Adipocyte (in vitro differentiated cells): ENCODE measurements around the gene ROBO1.
A peak's percentile ranks its signal among the peaks of the same experiment; 100 is the strongest.
"Not testable (repeated sequence)": the region's sequence is repeated elsewhere in the genome, so short reads cannot be mapped to it uniquely, and the experiment has no call there.

ENCODE experiments used
- DNase-seq: peaks from one replicate; pipeline ENCODE4 v3.0.0-alpha.2; 2015; ENCODE audit warnings: low read depth
- H3K27me3 ChIP-seq: replicated peaks from 2 replicates; pipeline ENCODE4 v1.7.0; 2013; ENCODE audit warnings: mild to moderate bottlenecking, low read length, moderate library complexity; ENCODE audit not compliant: control insufficient read depth, insufficient read depth
- H3K36me3 ChIP-seq: 2 replicates; pipeline ENCODE4 v1.7.0; 2013; ENCODE audit warnings: low read length, mild to moderate bottlenecking, moderate library complexity; ENCODE audit not compliant: control insufficient read depth, insufficient read depth, severe bottlenecking
- H3K4me1 ChIP-seq: 2 replicates; pipeline ENCODE4 v1.7.0; 2013; ENCODE audit warnings: mild to moderate bottlenecking, low read length, moderate library complexity; ENCODE audit not compliant: control insufficient read depth, insufficient read depth
- H3K4me3 ChIP-seq: 2 replicates; pipeline ENCODE4 v1.7.0; 2013; ENCODE audit warnings: mild to moderate bottlenecking, low read length, moderate library complexity
- H3K9ac ChIP-seq: 2 replicates; pipeline ENCODE4 v1.7.0; 2013; ENCODE audit warnings: mild to moderate bottlenecking, low read length, moderate library complexity
- H3K9me3 ChIP-seq: 2 replicates; pipeline ENCODE4 v1.7.0; 2013; ENCODE audit warnings: mild to moderate bottlenecking, low read length, moderate library complexity; ENCODE audit not compliant: control insufficient read depth

Gene ROBO1

GRCh38 chr3:79187426-79187825 lies 580.4 kb downstream of the ROBO1 start:
- H3K4me3 ChIP-seq, result no peak overlapping the region
- no peaks in the 10 kb centered on the region for H3K9me3 ChIP-seq
- H3K27me3 ChIP-seq, result no peaks in the 10 kb centered on the region
- H3K9ac ChIP-seq, result no peak overlapping the region
- no peaks in the 10 kb centered on the region for H3K4me1 ChIP-seq
- no peaks in the 10 kb centered on the region for H3K36me3 ChIP-seq
- DNase-seq, result no peak

GRCh38 chr3:79184251-79184650 lies 583.5 kb downstream of the ROBO1 start:
- H3K4me3 ChIP-seq, result no peak overlapping the region

GRCh38 chr3:79183496-79183895 lies 584.3 kb downstream of the ROBO1 start:
- Histone ChIP-seq H3K9me3 (no peaks in the 10 kb centered on the region), H3K4me3 (no peak overlapping the region), H3K27me3 (no peaks in the 10 kb centered on the region), H3K4me1 (no peaks in the 10 kb centered on the region), H3K36me3 (no peaks in the 10 kb centered on the region), H3K9ac (no peak overlapping the region)
- DNase-seq, result no peak

More at GRCh38 chr3:79184251-79184650, 583.5 kb downstream of the ROBO1 start:
- H3K9ac ChIP-seq, result no peak overlapping the region
- no peaks in the 10 kb centered on the region for H3K9me3 ChIP-seq
- no peaks in the 10 kb centered on the region for H3K36me3 ChIP-seq
- no peaks in the 10 kb centered on the region for H3K27me3 ChIP-seq
- H3K4me1 ChIP-seq, result no peaks in the 10 kb centered on the region
- DNase-seq, result no peak

- no peak for DNase-seq
- peaks cover 7% of the 10 kb centered on the region for H3K4me1 ChIP-seq
- no peaks in the 10 kb centered on the region for H3K27me3 ChIP-seq
- H3K9ac ChIP-seq, result no peak overlapping the region
- H3K9me3 ChIP-seq, result no peaks in the 10 kb centered on the region
- H3K36me3 ChIP-seq, result no peaks in the 10 kb centered on the region
- H3K4me3 ChIP-seq, result no peak overlapping the region
These were observed 589.2 kb downstream of the ROBO1 start for GRCh38 chr3:79178471-79179180.

GRCh38 chr3:79175870-79176269 lies 591.9 kb downstream of the ROBO1 start:
- Histone ChIP-seq H3K27me3 (no peaks in the 10 kb centered on the region), H3K4me1 (peaks cover 12% of the 10 kb centered on the region), H3K9me3 (no peaks in the 10 kb centered on the region), H3K4me3 (no peak overlapping the region), H3K36me3 (no peaks in the 10 kb centered on the region), H3K9ac (no peak overlapping the region)
- no peak for DNase-seq

GRCh38 chr3:79173259-79173658 lies 594.5 kb downstream of the ROBO1 start:
- H3K36me3 ChIP-seq, H3K9me3 ChIP-seq, H3K9ac ChIP-seq, DNase-seq, H3K27me3 ChIP-seq, H3K4me3 ChIP-seq: not testable (repeated sequence)
- peaks cover 15% of the 10 kb centered on the region for H3K4me1 ChIP-seq

- peak; percentile 19 for DNase-seq
- Histone ChIP-seq H3K36me3 (no peaks in the 10 kb centered on the region), H3K4me1 (peaks cover 23% of the 10 kb centered on the region), H3K27me3 (no peaks in the 10 kb centered on the region), H3K9me3 (no peaks in the 10 kb centered on the region), H3K4me3 (no peak overlapping the region), H3K9ac (no peak overlapping the region)
These were observed 595.6 kb downstream of the ROBO1 start for GRCh38 chr3:79172241-79172640.

GRCh38 chr3:79170021-79170420 lies 597.8 kb downstream of the ROBO1 start:
- H3K27me3 ChIP-seq, result no peaks in the 10 kb centered on the region
- no peaks in the 10 kb centered on the region for H3K36me3 ChIP-seq
- no peak overlapping the region for H3K9ac ChIP-seq
- DNase-seq, result no peak
- H3K9me3 ChIP-seq, result no peaks in the 10 kb centered on the region
- H3K4me3 ChIP-seq, result no peak overlapping the region
- peaks cover 19% of the 10 kb centered on the region for H3K4me1 ChIP-seq

GRCh38 chr3:79167651-79168416 lies 600.0 kb downstream of the ROBO1 start:
- H3K9me3 ChIP-seq, result no peaks in the 10 kb centered on the region
- no peak overlapping the region for H3K9ac ChIP-seq
- H3K27me3 ChIP-seq, result no peaks in the 10 kb centered on the region
- H3K4me1 ChIP-seq, result peaks cover 19% of the 10 kb centered on the region
- no peaks in the 10 kb centered on the region for H3K36me3 ChIP-seq
- H3K4me3 ChIP-seq, result peak overlapping the region; percentile 20
- DNase-seq, result peak; percentile 95

GRCh38 chr3:79162653-79163052 lies 605.1 kb downstream of the ROBO1 start:
- H3K4me3 ChIP-seq, result no peak overlapping the region
- H3K27me3 ChIP-seq, result no peaks in the 10 kb centered on the region
- no peaks in the 10 kb centered on the region for H3K9me3 ChIP-seq
- H3K9ac ChIP-seq, result no peak overlapping the region
- no peak for DNase-seq
- peaks cover 7% of the 10 kb centered on the region for H3K4me1 ChIP-seq
- no peaks in the 10 kb centered on the region for H3K36me3 ChIP-seq

- H3K4me3 ChIP-seq, result no peak overlapping the region
- H3K4me1 ChIP-seq, result no peaks in the 10 kb centered on the region
- no peaks in the 10 kb centered on the region for H3K9me3 ChIP-seq
- no peak for DNase-seq
- H3K27me3 ChIP-seq, result no peaks in the 10 kb centered on the region
- no peaks in the 10 kb centered on the region for H3K36me3 ChIP-seq
- no peak overlapping the region for H3K9ac ChIP-seq
These were observed 605.9 kb downstream of the ROBO1 start for GRCh38 chr3:79161941-79162340.
